Astrocyte (in vitro differentiated cells and primary cell): Measurements from ENCODE around the gene FLT3.

Experiments
- EZH2 ChIP-seq: IDR thresholded peaks from 2 replicates; pipeline ENCODE4 v1.6.1; 2012; ENCODE audit warnings: mild to moderate bottlenecking, low read length, inconsistent platforms; ENCODE audit not compliant: insufficient read depth
- TF ChIP-seq, protein P1 (sequence below): IDR thresholded peaks from 2 replicates; pipeline ENCODE4 v1.5.1; 2011; ENCODE audit warnings: low read depth, mild to moderate bottlenecking, inconsistent platforms, low read length, moderate library complexity; ENCODE audit not compliant: insufficient read depth

DNA sequence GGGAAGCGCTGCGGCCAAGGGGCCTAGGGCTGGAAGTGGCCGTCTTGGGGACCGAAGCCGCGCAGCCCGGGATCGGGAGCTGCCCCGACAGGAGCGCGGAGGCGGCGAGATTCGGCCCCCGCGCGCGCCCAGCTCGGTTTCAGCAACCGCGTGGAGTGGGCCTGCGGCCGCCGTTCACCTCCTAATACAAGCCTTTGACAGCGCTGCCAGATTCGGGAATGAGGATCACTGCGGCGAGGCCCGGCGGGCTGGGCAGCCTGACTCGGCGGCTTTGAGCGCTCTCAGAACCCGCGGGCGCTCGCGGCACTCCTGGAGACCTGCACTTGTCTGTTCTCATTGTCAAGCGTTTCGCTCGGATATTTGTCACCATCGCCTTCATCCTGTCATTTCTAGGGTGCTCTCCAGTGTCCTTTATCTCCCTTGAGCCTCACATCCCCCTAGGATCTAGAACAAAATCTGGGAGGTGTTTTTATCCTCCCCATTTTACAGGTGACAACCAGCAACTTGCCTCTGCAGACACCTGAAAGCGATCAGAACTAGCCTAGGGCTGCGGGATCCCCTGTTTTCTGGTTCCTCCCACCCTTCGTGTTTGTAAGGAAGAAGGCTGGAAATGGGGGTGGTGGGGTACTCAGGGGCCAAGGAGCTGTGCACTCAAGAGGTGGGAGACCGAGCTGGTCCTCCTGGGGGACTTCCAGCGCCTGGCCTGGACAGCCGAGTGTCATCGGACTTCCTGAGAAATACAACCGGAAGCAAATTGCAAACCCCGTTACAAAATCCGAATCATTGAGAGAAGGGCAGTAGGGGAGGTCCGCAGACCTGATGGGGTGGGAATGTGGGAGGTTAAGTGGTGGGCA is 129.8 kb downstream of the FLT3 start:
- TF ChIP-seq, protein P1, sequence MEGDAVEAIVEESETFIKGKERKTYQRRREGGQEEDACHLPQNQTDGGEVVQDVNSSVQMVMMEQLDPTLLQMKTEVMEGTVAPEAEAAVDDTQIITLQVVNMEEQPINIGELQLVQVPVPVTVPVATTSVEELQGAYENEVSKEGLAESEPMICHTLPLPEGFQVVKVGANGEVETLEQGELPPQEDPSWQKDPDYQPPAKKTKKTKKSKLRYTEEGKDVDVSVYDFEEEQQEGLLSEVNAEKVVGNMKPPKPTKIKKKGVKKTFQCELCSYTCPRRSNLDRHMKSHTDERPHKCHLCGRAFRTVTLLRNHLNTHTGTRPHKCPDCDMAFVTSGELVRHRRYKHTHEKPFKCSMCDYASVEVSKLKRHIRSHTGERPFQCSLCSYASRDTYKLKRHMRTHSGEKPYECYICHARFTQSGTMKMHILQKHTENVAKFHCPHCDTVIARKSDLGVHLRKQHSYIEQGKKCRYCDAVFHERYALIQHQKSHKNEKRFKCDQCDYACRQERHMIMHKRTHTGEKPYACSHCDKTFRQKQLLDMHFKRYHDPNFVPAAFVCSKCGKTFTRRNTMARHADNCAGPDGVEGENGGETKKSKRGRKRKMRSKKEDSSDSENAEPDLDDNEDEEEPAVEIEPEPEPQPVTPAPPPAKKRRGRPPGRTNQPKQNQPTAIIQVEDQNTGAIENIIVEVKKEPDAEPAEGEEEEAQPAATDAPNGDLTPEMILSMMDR = no peak
- TF ChIP-seq EZH2 = peak; percentile 67
